NCI-H748 (cell line): ENCODE measurements around the gene INMT.
"Not testable (repeated sequence)": the region's sequence is repeated elsewhere in the genome, so short reads cannot be mapped to it uniquely, and the experiment has no call there.

Experiments
- DNase-seq: peaks from one replicate; lab custom pipeline; 2025; ENCODE audit not compliant: unreplicated experiment; lab: John Stamatoyannopoulos, UW

The INMT gene

DNA sequence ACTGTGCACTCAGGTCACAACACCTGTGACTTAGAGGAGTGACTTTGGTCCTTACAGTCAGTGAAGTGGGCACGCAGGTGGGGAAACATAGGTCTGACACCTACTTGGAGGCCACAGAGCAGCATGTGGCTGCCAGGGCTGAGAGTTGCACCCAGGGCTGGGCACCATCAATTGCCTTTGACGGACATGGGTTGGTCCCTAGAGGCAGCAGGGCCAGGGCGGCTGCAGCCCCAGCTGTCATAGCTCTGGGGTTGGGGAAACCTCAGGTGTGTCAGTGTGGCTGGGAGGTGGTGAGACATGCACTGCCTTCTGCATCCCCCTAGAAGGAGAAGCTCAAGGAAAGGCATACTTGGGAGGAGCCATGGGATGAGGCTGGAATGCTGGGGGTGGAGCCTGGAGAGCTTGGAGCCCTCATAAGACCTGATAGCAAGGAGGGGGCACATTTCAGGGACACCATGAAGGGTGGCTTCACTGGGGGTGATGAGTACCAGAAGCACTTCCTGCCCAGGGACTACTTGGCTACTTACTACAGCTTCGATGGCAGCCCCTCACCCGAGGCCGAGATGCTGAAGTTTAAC, at the start of gene INMT:
Gene INMT (plus strand): TSS at position 440 of the 578 bp plus-strand sequence. CDS start 16 bp downstream, at position 456.
- no peak for DNase-seq

DNA sequence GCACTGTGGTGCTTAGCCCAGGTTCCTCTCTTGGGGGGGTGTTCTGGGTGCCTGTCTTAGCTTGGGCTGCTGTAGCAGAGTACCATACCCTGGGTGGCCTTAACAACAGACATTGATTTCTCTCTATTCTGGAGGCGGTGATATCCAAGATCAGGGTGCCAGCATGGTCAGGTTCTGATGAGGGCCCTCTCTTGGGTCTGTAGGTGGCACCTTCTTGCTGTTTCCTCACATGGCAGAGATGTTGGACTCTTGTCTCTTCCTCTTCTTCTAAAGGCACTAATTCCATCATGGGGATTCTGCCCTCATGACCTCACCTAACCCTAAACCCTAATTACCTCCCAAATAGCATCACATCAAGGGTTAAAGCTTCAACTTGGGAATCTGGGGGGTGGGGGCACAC, 49.7 kb upstream of the INMT start:
- no peak for DNase-seq

DNA sequence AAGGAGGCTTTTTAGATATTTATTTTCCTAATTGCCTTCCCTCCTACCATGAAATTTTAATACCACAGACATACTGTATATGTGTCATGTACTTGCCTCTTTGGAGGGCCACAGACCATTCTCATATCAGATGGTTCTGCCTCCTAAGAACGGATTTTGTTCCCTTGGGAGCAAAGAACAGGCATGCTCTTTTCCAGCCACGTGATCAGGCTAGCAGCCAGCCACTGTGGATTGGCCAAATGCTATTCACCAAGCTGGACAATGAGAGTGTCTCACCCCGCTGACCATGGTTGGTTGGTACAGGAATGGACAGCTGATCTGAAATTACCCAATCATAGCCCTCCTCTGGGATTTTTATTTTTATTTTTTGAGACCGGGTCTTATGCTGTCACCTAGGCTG, 48.2 kb upstream of the INMT start:
- no peak for DNase-seq

DNA sequence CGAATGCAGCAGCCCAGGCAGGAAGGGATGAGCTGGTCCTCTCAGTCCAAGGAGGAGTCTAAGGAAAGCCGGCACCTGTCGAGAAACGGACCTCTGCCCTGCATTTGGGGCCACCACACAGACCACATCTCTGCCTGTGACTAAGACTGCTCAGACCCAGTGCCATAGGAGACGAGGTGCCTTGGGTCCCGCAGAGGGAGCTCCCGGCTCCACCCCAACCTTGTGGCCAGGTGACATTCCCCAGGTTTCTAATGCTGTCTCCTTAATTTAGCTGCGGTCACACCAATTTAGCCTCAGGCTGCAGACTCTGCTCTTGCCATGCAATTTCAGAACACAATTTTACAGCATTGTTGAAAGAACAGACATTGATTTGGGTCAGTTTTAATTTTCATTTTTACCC, 46.9 kb upstream of the INMT start:
- no peak for DNase-seq

DNA sequence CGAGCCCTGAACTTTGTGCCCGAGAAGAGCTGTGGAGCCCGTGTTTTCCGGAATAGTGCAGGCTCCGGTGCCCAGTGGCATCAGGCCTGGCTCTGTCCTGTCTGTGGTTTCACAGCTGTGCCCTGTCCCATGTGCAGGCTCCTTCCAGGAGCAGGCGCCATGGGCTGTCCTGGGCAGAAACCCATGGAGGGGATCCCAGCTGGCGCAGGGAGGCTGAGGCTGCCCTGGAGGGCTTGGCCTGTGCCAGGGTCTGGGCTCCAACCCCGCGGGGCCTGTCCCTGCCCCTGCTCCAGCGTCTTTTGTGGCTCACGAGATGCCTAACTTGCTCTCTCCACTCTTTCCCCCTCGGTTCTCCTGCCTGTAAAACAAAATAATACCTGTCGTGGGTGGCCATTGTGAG, 46.3 kb upstream of the INMT start:
- DNase-seq = no peak

DNA sequence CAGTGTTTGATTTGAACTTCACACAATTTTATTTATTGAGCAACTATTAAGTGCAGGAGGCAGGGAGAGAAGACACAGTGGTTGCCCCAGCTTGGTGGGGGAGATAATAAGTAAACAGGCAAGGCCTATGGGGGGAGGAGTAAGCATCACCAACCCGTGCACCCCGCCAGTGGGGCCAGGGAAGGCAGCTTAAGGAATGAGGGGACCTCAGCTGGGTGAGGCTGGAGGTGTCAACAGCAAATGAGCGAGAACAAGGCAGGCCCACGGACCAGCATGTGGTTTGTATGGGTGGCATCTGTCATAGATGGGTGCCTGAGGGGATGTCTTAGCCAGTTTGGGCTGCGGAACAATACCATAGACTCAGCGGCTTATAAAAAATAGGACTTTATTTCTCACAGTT, 45.6 kb upstream of the INMT start:
- DNase-seq = no peak

DNA sequence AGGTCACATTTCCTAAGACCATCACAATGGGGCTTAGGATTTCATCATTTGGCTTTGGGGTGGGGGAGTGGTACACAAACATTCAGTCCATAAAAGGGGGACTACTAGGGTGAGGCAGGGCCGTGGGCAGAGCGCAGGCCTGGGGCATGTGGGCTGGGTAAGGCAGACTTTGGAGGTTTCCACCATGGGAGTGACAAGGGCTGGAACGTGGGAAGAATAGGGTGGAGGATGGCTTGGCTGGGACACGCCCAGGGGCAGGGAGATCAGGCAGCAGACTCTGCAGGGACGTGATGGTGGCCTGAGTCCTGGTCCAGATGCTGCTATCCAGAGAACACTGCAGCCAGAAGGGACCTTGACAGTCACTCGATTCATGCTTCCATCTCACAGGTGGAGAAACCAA, 45.0 kb upstream of the INMT start:
- DNase-seq = no peak

DNA sequence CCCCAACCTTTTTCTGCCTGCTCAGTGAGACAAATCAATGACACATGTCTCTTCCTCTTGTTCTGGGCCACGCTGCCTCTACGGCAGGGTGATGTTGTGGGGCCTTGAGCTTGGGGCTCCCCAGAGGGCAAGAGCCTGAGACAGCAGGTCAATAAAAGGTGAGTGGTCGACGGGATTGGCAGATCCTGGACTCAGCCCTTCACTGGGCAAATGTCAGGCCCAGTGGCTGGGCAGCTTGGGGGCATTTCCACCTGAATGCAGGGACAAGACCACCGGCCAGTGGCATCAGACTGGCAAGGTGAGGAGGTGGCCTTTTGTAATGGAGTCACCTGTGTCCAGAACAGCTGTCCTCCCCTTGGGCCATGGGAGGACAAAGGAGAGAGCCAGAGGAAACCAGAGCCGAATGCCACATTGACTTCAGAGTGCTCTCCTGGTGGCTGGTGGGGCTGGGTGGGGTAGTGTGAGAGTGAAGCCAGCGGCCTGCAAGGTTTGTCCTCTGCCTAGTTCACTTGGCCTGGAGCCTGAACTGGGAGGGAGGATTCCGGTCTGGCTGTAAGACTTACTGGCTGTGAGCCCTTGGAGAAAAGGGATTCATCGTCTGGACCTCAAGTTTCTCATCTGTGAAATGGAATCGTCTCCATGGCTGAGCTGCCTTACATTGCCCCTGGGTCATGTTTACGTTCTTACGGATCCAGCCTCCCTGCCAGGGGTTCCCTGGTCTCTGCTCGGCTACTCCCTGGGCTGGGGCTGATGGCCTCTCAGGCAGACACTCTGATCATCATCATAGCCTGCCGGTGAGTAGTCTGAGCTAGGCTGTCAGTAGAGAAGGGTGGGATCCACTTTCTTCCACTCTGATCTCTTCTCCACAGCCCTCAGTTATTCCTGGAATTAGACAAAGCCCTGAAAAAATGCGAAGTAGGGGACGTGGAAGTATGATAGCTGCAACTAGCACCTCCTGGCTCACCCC, 44.3 kb upstream of the INMT start:
- no peak for DNase-seq

DNA sequence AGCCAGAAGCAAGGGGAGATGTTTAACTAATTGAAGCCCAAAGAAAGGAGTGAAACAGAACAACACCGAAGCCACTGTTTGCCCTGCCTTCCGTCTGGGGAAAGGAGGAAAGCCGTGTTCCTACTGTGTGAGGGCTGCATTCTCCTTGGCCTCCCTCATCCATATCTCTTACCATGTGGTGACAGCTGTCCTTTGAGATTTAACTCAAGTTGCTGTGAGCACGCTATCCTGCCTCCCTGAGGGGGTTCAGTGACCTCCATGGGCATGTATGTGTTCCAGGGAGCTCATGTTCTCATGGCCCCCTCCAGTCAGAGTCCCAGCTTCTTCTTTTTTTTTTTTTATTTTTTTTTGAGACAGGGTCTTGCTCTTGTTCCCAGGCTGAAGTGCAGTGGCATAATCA, 43.5 kb upstream of the INMT start:
- no peak for DNase-seq

DNA sequence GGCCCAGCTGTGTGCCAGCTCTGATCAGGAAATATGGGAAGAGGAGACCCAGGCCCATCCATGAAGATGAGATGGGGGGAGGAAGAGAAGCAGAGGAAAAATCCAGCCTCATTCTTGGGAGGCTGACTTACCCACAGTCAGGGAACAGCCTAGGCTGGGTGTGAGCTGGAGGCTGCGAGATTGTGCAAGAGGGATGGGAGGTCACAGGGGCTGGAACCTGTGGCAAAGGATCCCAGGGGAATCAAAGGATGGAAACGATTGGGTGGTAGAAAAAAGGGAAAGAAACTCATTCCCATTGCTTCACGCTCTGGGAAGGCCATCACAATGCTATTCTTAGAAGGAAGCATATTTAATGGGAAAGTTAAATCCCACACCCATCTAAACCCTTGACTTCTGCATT, 43.0 kb upstream of the INMT start:
- no peak for DNase-seq

DNA sequence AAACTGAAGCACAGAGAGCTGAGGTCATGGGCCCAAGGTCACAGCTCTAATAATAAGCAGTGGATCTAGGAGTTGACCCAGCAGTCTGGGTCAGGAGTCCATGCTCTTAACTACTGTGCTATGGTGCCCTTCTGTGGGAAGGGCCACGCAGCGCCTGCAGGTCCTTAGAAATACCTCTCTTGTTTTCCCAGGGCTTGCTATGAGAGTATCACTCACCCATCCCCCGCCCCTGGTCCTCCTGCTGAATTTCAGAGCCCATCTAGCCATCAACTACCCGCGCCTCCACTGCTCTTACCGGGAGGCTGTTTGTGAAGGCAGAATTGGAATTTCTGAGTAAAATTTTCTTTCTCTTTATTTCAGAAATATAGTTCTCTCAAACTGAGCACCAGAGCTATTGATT, 42.4 kb upstream of the INMT start:
- no peak for DNase-seq

DNA sequence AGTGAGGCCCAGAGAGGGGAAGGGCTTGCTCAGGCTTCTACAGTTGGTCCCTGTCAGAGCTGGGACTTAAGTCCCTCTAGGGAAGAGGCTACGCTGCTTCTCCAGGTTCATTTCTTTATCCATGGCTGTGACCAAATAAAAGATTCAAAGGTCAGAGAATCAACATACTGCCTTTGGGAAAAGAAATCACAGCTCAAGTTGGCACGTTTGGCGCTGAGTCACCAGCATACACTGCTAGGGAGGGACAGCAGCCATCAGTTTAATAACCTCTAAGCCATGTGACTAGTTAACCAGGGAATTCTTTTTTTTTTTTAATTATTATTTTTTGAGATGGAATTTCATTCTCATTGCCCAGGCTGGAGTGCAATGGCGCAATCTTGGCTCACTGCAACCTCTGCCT, 41.3 kb upstream of the INMT start:
- no peak for DNase-seq

DNA sequence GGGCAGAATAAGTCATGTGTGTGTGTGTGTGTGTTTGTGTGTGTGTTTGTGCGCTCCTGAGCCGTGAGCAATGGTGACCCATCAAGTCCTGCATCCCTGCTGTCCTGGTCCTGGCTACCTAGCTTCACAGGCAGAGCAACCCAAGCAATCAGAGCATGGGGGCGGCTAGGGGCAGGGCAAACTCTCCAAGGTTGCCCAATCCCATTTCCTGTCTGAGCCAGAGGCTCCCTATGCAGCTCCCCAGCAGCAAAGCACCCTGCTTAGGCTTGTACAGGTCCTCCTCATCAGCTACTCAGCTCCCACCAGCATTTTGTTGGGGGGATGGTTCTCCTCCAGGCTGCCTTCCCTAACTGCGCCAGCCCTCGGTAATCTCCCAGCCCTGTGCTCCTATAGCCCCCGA, 38.5 kb upstream of the INMT start:
- no peak for DNase-seq

DNA sequence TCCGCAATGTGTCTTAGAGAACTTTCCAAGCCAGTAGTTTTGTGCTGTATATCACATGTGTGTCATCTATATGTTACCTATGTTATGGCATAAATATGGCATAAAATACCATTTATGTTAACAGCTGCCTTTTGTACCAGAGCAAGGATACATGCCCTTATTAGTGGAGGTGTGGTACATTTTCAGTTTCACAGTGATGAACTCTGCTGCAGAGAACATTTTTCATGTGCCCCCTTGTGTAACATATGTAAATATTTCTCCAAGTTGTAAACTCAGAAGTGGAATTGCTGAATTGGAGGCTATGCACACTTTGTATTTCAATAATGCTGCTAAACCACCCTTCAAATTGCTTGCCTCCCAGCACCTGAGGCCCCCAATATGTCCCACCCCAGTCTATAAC, 37.8 kb upstream of the INMT start:
- DNase-seq = no peak

DNA sequence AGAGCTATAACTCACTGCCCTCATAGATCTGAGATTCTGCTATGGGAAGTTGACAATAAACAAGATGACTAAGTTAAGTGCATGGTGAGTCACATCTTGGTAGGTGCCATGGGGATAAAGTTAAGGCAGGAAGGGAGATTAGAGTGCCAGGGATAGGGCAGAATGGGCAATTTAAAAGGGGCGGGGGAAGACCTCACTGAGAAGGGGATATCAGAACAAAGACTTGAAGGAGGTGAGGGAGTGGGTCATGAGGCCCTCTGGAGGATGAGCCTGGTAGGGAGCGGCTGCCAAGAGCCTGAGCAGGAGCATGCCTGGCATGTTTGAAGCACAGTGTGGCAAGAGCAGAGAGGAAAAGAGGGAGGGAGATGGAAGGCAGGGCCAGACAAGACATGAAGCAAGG, 34.8 kb upstream of the INMT start:
- no peak for DNase-seq

DNA sequence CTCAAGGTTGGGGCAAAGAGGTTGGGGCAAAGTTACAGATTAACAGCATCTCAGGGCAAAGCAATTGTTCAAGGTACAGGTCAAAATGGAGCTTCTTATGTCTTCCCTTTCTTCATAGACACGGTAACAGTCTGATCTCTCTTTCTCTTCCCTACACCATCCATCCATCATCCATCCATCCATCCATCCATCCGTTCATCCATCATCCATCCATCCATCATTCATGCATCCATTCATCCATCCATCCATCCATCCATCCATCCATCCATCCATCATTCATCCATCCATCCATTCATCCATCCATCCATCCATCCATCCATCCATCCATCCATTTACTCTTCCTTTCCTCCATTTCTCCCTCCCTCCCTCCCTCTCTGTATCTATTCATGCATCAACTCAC, 32.5 kb upstream of the INMT start:
- DNase-seq = not testable (repeated sequence)

DNA sequence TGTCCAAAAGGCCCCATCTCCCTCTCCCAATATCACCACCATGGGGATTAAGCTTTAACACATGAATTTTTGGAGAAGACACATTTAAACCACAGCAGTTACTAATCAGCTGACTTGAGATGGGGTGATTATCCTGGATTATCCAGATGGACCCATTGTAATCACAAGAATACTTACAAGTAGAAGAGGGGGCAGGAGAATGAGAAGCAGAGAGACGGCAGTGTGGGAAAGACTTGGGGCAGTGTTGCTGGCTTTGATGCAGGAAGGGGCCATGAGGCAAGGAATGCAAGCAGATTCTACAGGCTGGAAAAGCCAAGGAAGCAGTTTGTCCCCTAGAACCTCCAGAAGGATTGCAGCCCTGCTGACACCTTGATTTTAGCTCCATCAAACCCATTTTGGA, 30.7 kb upstream of the INMT start:
- DNase-seq = no peak

DNA sequence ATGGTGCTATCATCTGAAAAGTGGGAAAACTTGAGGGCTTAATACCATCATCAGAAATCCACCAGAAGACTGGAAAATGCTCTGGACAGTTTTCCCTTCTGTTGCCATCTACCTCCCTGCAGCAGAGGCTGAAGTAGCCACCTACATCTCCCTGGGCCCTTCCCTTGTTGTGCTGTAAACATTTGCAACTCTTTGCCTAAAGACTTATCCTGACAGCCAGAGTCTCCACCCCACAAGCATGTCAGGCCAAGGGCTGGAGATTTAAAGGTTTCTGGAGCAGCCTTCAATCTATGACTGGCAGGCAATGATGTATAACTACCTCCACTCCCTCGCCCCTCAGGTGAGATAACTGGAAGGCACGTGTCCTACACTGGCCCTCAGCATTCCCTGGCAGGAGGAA, 29.7 kb upstream of the INMT start:
- DNase-seq = no peak

DNA sequence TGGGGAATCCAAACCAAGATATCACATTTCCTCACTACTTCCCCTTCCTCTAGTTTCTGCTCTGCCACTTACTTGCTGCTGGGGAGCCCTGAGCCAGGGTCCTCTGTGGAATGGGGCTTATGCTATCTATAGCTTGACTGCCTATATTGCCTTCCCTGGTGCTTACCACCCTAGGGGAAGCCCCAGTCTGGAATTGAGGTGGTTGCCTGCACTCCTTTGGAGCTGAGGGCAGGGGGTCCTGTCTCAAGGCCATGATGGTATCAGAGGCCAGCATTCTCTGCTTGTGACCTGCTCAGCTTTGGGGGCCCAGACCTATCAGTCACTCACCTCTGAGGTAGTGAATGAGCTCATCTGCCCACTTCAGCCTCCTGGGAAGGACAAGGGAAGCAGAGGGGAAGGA, 29.3 kb upstream of the INMT start:
- DNase-seq = no peak

DNA sequence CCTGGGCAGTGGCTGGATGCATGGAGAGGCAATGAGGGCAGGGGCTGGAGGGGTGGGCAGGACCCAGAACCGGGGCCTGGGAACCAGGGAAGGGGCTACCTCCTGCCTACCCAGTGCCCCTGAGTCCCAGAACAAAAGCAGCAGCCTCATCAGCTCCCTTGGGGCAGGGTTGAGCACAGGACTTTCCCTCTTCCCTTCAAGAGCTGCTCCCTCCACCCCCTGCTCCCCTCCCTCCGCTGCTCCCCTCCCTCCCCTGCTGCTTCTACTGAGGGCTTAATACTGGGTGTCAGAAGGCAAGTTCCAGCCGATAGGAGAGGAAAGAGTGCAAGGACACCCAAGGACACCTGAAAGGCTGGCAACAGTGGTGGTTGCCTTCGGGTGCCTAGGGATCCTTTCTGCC, 28.2 kb upstream of the INMT start:
- DNase-seq = no peak

DNA sequence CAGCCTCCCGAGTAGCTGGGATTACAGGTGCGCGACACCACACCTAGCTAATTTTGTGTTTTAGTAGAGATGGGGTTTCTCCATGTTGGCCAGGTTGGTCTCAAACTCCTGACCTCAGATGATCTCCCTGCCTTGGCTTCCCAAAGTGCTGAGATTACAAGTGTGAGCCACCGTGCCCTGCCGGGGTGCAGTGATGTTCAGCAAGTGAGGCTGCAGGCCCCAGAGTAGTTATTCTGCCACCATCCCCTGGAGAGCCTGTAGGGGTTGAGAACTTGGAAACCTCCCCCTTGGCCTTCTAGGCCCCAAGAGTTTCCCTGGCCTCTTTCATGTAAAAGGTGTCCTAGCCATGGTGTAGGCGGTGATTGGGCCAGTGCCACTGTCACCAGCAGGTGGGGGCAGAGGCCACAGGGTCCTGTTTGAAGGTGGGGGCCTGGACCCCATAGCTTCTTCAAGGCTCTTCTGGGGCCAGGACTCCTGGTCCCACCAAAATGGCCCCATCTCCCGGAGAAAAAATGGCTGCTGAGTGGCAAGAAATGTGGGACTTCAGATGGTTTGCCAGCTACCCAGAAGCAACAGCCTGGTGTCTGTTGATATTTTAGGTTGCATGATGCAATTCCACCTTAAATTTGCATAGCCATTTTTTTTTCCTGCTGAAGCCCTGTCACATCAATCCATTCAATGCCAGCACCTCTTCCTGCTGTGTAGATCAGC, 25.5 kb upstream of the INMT start:
- no peak for DNase-seq
